A549 (cell line): ENCODE data around the gene PDIA5. TPM values are rescaled to one million over a fixed set of nuclear protein-coding genes. Genes with fewer than 3 reads are reported as not detected.

Source experiments
- ATAC-seq, 2 experiments: fragments of 200-7000 bp in 1 of 2; fragments of >200 bp in 1 of 2; cut with Nextera tagmentation in 1 of 2; cut with Tn5 transposase in 1 of 2; 3 replicates each; pipeline versions ENCODE4 v1.8.0 to v1.9.1; 2018 to 2020; ENCODE audit warnings: mild to moderate bottlenecking in 1 of 2, moderate library complexity in 1 of 2
- CTCF ChIA-PET: fragments of 300-600 bp; sonication (Branson Sonifier 250); formaldehyde crosslinking; extraction: SDS; loops from one replicate; lab custom pipeline; 2021; ENCODE audit warnings: antibody characterized with exemption, inconsistent platforms; lab: Yijun Ruan, JAX
- POLR2A ChIA-PET: fragments of 350-600 bp; formaldehyde crosslinking; extraction: SDS; loops from one replicate; lab custom pipeline; 2021; ENCODE audit warnings: antibody characterized with exemption, inconsistent platforms; lab: Yijun Ruan, JAX
- DNase-seq, 2 experiments: peaks; one replicate each; pipeline versions ENCODE4 v3.0.0 to v3.0.0-alpha.2; 2011 to 2016; ENCODE audit warnings: low read depth in 1 of 2, low spot score in 1 of 2
- FAIRE-seq: peaks from 2 replicates; lab custom pipeline; 2011; peaks lifted over from hg19 to GRCh38; lab: Jason Lieb, UNC
- H3K27ac ChIP-seq, 2 experiments: fragments of >200 bp; sonication (Bioruptor Twin); formaldehyde crosslinking; 3 replicates each; pipeline ENCODE4 v1.5.1; 2016 to 2017
- H3K4me1 ChIP-seq: fragments of >200 bp; sonication (Bioruptor Twin); formaldehyde crosslinking; 3 replicates; pipeline ENCODE4 v1.6.1; 2016
- H3K4me2 ChIP-seq: fragments of >200 bp; sonication (Bioruptor Twin); formaldehyde crosslinking; 3 replicates; pipeline ENCODE4 v1.6.1; 2016
- H3K4me3 ChIP-seq: fragments of >200 bp; sonication (Bioruptor Twin); formaldehyde crosslinking; 3 replicates; pipeline ENCODE4 v1.5.1; 2016
- H3K9me3 ChIP-seq: fragments of >200 bp; sonication (Bioruptor Twin); formaldehyde crosslinking; 3 replicates; pipeline ENCODE4 v1.6.1; 2016
- BCL3 ChIP-seq: fragments of >200 bp; sonication (Bioruptor Twin); formaldehyde crosslinking; IDR thresholded peaks from 3 replicates; pipeline ENCODE4 v1.6.1; 2016
- CEBPB ChIP-seq, 2 experiments: fragments of >200 bp in 1 of 2; sonication (Bioruptor Twin) in 1 of 2; formaldehyde crosslinking in 1 of 2; IDR thresholded peaks; 2 replicates each; pipeline ENCODE4 v1.6.1; 2012 to 2016
- FOSB ChIP-seq: fragments of 250-450 bp; sonication (Bioruptor Pico); IDR thresholded peaks from 2 replicates; pipeline ENCODE4 v1.5.0; 2020; ENCODE audit warnings: mild to moderate bottlenecking, moderate library complexity
- FOXS1 ChIP-seq: fragments of 250-450 bp; sonication (Bioruptor Pico); IDR thresholded peaks from 2 replicates; pipeline ENCODE4 v1.5.0; 2020; ENCODE audit warnings: mild to moderate bottlenecking, moderate library complexity
- HMGXB4 ChIP-seq: fragments of 250-450 bp; sonication (Bioruptor Pico); IDR thresholded peaks from 2 replicates; pipeline ENCODE4 v1.5.0; 2021; ENCODE audit warnings: mild to moderate bottlenecking, moderate library complexity, borderline replicate concordance
- HOXB13 ChIP-seq: fragments of 250-450 bp; sonication (Bioruptor Pico); IDR thresholded peaks from 2 replicates; pipeline ENCODE4 v1.5.0; 2020; ENCODE audit warnings: low read depth, mild to moderate bottlenecking, moderate library complexity
- KDM5A ChIP-seq: fragments of 200-600 bp; sonication (generic); IDR thresholded peaks from 2 replicates; pipeline ENCODE4 v1.6.1; 2016; ENCODE audit warnings: antibody characterized with exemption, mild to moderate bottlenecking
- NFE2L2 ChIP-seq: fragments of 150-350 bp; conservative IDR thresholded peaks from 2 replicates; pipeline ENCODE4 v1.6.1; 2014; ENCODE audit warnings: low read length
- NR3C1 ChIP-seq: fragments of >200 bp; sonication (Bioruptor Twin); formaldehyde crosslinking; IDR thresholded peaks from 3 replicates; pipeline ENCODE4 v1.6.1; 2017
- POLR2A ChIP-seq: IDR thresholded peaks from 2 replicates; pipeline ENCODE4 v1.6.1; 2012; ENCODE audit warnings: mild to moderate bottlenecking, low read length
- POLR2AphosphoS2 ChIP-seq: conservative IDR thresholded peaks from 2 replicates; pipeline ENCODE4 v1.6.1; 2012; ENCODE audit warnings: low read length, improper control_type of control experiment, inconsistent platforms
- RNF2 ChIP-seq: fragments of 200-600 bp; sonication (generic); IDR thresholded peaks from 2 replicates; pipeline ENCODE4 v1.6.1; 2016; ENCODE audit warnings: low read depth, mild to moderate bottlenecking, antibody characterized with exemption, moderate library complexity, borderline replicate concordance
- SMC3 ChIP-seq: fragments of >200 bp; sonication (Bioruptor Twin); formaldehyde crosslinking; IDR thresholded peaks from 3 replicates; pipeline ENCODE4 v1.6.1; 2018; ENCODE audit warnings: inconsistent platforms
- TFCP2L1 ChIP-seq: fragments of 250-450 bp; sonication (Bioruptor Pico); IDR thresholded peaks from 2 replicates; pipeline ENCODE4 v1.5.0; 2021; ENCODE audit warnings: mild to moderate bottlenecking
- ZFP36 ChIP-seq: fragments of 450-650 bp; IDR thresholded peaks from 2 replicates; pipeline ENCODE4 v1.6.1; 2014; ENCODE audit warnings: borderline replicate concordance; ENCODE audit not compliant: partially characterized antibody
- ZSCAN20 ChIP-seq: fragments of 250-450 bp; sonication (Bioruptor Pico); IDR thresholded peaks from 2 replicates; pipeline ENCODE4 v1.8.0; 2022; ENCODE audit warnings: mild to moderate bottlenecking, moderate library complexity
- WGBS: methylation state at CpG from one replicate; pipeline ENCODE4 v1.1.6; 2017; ENCODE audit errors: missing lambda C conversion rate; 5-methylcytosine and 5-hydroxymethylcytosine counted together
- polyA plus RNA-seq, 4 experiments: library from polyadenylated mRNA; depleted of rRNA in 3 of 4; stranded (reverse); fragments of >200 nt; fragmentation: RNase III in 1 of 4; extraction: RNeasy Plus Mini Kit Qiagen cat#74134 plus additional on column Dnase treatment in 1 of 4; gene quantifications; 2 replicates in 3 of 4; 3 replicates in 1 of 4; pipeline ENCODE4 v1.2.3, GENCODE V29; 2011 to 2017
- TF ChIP-seq, protein P1 (sequence below): IDR thresholded peaks from 2 replicates; pipeline ENCODE4 v1.6.1; 2012
- TF ChIP-seq, protein P2 (sequence below): fragments of 150-350 bp; IDR thresholded peaks from 2 replicates; pipeline ENCODE4 v1.6.1; 2014; ENCODE audit warnings: low read depth, mild to moderate bottlenecking, low read length
- TF ChIP-seq, protein P3 (sequence below): IDR thresholded peaks from 2 replicates; pipeline ENCODE4 v1.6.1; 2012
- TF ChIP-seq, protein P4 (sequence below): fragments of 200-600 bp; sonication (generic); IDR thresholded peaks from 2 replicates; pipeline ENCODE4 v1.6.1; 2016; ENCODE audit warnings: antibody characterized with exemption, mild to moderate bottlenecking, moderate library complexity

The PDIA5 gene
- polyA plus RNA-seq, 2 of the 4 experiments (the other 2 are of a cell fraction) = 17.5 to 28.1 TPM

DNA sequence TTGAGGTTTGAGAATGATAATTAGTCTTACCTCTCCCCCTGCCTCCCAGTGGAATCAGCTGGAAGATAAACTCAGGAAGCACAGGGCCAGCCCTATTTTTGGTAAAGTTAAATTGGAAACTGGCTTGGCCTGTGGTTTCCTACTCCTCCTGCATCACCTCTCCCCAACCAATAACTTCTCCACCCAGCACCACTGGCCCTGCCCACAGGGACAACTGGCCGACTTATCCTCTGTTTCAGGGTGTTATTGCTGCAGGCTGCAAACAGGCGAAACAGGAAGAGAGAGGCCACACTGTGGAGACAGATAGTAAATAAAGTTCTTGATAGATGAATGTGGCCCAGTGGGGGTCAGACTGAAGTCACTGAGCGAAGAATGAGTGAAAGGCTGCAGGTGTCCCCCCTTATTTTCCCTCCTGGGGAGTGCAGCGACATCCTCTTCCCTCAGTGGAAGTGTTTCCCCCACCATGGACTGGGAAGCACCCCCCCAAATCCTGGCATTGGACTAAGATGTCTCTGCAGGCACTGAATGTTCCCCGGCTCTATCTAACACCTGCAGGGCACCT lies 47.1 kb downstream of the PDIA5 start:
- 75% methylated on average over 5 of the region's 5 CpGs for WGBS
- TF ChIP-seq, protein P1, sequence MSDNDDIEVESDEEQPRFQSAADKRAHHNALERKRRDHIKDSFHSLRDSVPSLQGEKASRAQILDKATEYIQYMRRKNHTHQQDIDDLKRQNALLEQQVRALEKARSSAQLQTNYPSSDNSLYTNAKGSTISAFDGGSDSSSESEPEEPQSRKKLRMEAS = no peak
- TF ChIP-seq BCL3 (no peak), CEBPB (IDR thresholded peaks at IDR 0.05) (no peak), POLR2AphosphoS2 (no peak), POLR2A (no peak), NR3C1 (no peak), NFE2L2 (no peak), FOSB (CRISPR knock-in tag) (no peak), FOXS1 (no peak), HMGXB4 (CRISPR knock-in tag) (no peak), ZFP36 (no peak), KDM5A (no peak), RNF2 (no peak)
- TF ChIP-seq, protein P2, sequence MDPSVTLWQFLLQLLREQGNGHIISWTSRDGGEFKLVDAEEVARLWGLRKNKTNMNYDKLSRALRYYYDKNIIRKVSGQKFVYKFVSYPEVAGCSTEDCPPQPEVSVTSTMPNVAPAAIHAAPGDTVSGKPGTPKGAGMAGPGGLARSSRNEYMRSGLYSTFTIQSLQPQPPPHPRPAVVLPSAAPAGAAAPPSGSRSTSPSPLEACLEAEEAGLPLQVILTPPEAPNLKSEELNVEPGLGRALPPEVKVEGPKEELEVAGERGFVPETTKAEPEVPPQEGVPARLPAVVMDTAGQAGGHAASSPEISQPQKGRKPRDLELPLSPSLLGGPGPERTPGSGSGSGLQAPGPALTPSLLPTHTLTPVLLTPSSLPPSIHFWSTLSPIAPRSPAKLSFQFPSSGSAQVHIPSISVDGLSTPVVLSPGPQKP = no peak
- TF ChIP-seq, protein P3, sequence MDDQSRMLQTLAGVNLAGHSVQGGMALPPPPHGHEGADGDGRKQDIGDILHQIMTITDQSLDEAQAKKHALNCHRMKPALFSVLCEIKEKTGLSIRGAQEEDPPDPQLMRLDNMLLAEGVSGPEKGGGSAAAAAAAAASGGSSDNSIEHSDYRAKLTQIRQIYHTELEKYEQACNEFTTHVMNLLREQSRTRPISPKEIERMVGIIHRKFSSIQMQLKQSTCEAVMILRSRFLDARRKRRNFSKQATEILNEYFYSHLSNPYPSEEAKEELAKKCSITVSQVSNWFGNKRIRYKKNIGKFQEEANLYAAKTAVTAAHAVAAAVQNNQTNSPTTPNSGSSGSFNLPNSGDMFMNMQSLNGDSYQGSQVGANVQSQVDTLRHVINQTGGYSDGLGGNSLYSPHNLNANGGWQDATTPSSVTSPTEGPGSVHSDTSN = no peak
- no peak for FAIRE-seq
- DNase-seq = no peak
- Histone ChIP-seq H3K27ac (no peak overlapping the region), H3K9me3 (no peaks in the 10 kb centered on the region), H3K4me1 (no peaks in the 10 kb centered on the region), H3K4me3 (no peak overlapping the region), H3K4me2 (no peak overlapping the region)
- POLR2A ChIA-PET = no interaction called here
- CTCF ChIA-PET = interaction anchor here (1.1 to 1.2 kb wide), 2 partner anchors 19 to 21 kb away, joined by 3 to 4 read pairs; no protein-coding TSS in a partner anchor
- 0 out of 6 replicates have a peak, but pooled peaks of 1 of the 2 experiments have one; percentile 23 for ATAC-seq

DNA sequence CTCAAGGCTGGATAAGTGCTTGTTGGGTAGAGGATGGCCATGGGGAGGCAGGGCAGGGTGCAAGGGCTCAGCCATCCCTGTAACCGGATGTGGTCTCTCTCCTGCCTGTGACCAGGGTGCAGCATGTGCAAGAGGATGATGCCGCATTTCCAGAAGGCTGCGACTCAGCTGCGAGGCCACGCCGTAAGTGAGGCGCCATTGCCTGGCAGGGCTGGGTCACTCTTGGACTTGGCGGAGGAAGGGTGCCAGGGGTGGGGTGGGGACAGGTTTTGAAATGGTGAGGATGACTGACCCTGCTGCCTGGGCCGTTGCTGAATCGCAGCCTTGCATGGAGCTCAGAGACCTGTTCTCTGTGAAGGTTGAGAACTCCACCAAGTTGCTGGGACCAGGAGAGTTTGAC lies 49.3 kb downstream of the PDIA5 start:
- no peak overlapping the region for H3K4me3 ChIP-seq
- no peaks in the 10 kb centered on the region; the same call in 2 of the 3 replicates for H3K4me1 ChIP-seq
- CTCF ChIA-PET = interaction anchor here (1.7 kb wide), 1 partner anchor 11 kb away, joined by 3 read pairs; no protein-coding TSS in a partner anchor
- no peaks in the 10 kb centered on the region for H3K9me3 ChIP-seq
- TF ChIP-seq NR3C1 = no peak
- no peak for TF ChIP-seq ZSCAN20 (CRISPR knock-in tag)
- no peak for TF ChIP-seq HOXB13 (CRISPR knock-in tag)
- no peak for TF ChIP-seq SMC3
- TF ChIP-seq, protein P4, sequence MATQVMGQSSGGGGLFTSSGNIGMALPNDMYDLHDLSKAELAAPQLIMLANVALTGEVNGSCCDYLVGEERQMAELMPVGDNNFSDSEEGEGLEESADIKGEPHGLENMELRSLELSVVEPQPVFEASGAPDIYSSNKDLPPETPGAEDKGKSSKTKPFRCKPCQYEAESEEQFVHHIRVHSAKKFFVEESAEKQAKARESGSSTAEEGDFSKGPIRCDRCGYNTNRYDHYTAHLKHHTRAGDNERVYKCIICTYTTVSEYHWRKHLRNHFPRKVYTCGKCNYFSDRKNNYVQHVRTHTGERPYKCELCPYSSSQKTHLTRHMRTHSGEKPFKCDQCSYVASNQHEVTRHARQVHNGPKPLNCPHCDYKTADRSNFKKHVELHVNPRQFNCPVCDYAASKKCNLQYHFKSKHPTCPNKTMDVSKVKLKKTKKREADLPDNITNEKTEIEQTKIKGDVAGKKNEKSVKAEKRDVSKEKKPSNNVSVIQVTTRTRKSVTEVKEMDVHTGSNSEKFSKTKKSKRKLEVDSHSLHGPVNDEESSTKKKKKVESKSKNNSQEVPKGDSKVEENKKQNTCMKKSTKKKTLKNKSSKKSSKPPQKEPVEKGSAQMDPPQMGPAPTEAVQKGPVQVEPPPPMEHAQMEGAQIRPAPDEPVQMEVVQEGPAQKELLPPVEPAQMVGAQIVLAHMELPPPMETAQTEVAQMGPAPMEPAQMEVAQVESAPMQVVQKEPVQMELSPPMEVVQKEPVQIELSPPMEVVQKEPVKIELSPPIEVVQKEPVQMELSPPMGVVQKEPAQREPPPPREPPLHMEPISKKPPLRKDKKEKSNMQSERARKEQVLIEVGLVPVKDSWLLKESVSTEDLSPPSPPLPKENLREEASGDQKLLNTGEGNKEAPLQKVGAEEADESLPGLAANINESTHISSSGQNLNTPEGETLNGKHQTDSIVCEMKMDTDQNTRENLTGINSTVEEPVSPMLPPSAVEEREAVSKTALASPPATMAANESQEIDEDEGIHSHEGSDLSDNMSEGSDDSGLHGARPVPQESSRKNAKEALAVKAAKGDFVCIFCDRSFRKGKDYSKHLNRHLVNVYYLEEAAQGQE = no peak
- TF ChIP-seq ZFP36 = no peak
- TF ChIP-seq TFCP2L1 = no peak
- H3K27ac ChIP-seq = no peak overlapping the region
- ATAC-seq (no peak), FAIRE-seq (no peak), DNase-seq (no peak)
- POLR2A ChIA-PET = no interaction called here
- H3K4me2 ChIP-seq = no peak overlapping the region
- WGBS = 95% methylated on average over 9 of the region's 10 CpGs
